Neural cell (in vitro differentiated cells): ENCODE results near the gene SIVA1. TPM values are rescaled to one million over a fixed set of nuclear protein-coding genes. Genes with fewer than 3 reads are reported as not detected.

Source experiments
- H2AFZ ChIP-seq: fragments of 200-600, 300-800 bp; sonication (generic), shearing (Covaris generic); 2 replicates; pipeline ENCODE4 v1.6.0; 2014; ENCODE audit warnings: low read depth, mild to moderate bottlenecking, antibody characterized with exemption, low read length, moderate library complexity
- H3F3A ChIP-seq: fragments of 200-600 bp; shearing (Covaris generic); 2 replicates; pipeline ENCODE4 v1.6.1; 2016; ENCODE audit warnings: mild to moderate bottlenecking, moderate library complexity, mixed read lengths, antibody characterized with exemption, low read length; ENCODE audit not compliant: insufficient read depth, poor library complexity, severe bottlenecking
- H3K27ac ChIP-seq: fragments of 200-600, 300-800 bp; sonication (generic), shearing (Covaris generic); 2 replicates; pipeline ENCODE4 v1.5.1; 2014; ENCODE audit warnings: mild to moderate bottlenecking, low read length, moderate library complexity
- H3K27me3 ChIP-seq: fragments of 300-800, 200-600 bp; sonication (generic), shearing (Covaris generic); 2 replicates; pipeline ENCODE4 v1.6.0; 2014; ENCODE audit warnings: mild to moderate bottlenecking, low read depth, low read length, moderate library complexity; ENCODE audit not compliant: insufficient read depth
- H3K36me3 ChIP-seq: fragments of 300-800, 200-600 bp; sonication (generic), shearing (Covaris generic); 2 replicates; pipeline ENCODE4 v1.5.1; 2014; ENCODE audit warnings: mild to moderate bottlenecking, antibody characterized with exemption, low read length, moderate library complexity; ENCODE audit not compliant: insufficient read depth
- H3K4me2 ChIP-seq: fragments of 300-800, 200-600 bp; sonication (generic), shearing (Covaris generic); 2 replicates; pipeline ENCODE4 v1.6.0; 2014; ENCODE audit warnings: mild to moderate bottlenecking, low read length
- H3K4me3 ChIP-seq: fragments of 300-800, 200-600 bp; sonication (generic), shearing (Covaris generic); 2 replicates; pipeline ENCODE4 v1.5.1; 2014; ENCODE audit warnings: mild to moderate bottlenecking, low read length, moderate library complexity
- H3K79me2 ChIP-seq: fragments of 200-600 bp; shearing (Covaris generic); replicated peaks from 2 replicates; pipeline ENCODE4 v1.6.0; 2014; ENCODE audit warnings: mild to moderate bottlenecking, low read length, moderate library complexity; ENCODE audit not compliant: insufficient read depth
- H3K9ac ChIP-seq: fragments of 300-800, 200-600 bp; sonication (generic), shearing (Covaris generic); 2 replicates; pipeline ENCODE4 v1.6.1; 2016; ENCODE audit warnings: mild to moderate bottlenecking, low read length, mixed read lengths
- H3K9me2 ChIP-seq: fragments of 200-600 bp; shearing (Covaris generic); 2 replicates; pipeline ENCODE4 v1.6.1; 2016; ENCODE audit warnings: mild to moderate bottlenecking, low read length, mixed read lengths; ENCODE audit not compliant: insufficient read depth
- H3K9me3 ChIP-seq: fragments of 200-600, 300-800 bp; sonication (generic), shearing (Covaris generic); 2 replicates; pipeline ENCODE4 v1.6.1; 2016; ENCODE audit warnings: mild to moderate bottlenecking, mixed run types, low read length, moderate library complexity, mixed read lengths
- H4K20me1 ChIP-seq: fragments of 200-600 bp; shearing (Covaris generic); 2 replicates; pipeline ENCODE4 v1.6.1; 2016; ENCODE audit warnings: mild to moderate bottlenecking, mixed run types; ENCODE audit not compliant: insufficient read depth
- MXI1 ChIP-seq: fragments of 450-650 bp; conservative IDR thresholded peaks from 2 replicates; pipeline ENCODE4 v1.6.1; 2014; ENCODE audit warnings: antibody characterized with exemption, mild to moderate bottlenecking; ENCODE audit not compliant: poor library complexity, severe bottlenecking
- POLR2AphosphoS5 ChIP-seq: IDR thresholded peaks from 2 replicates; pipeline ENCODE4 v1.6.1; 2012
- RAD21 ChIP-seq: fragments of 450-650 bp; conservative IDR thresholded peaks from 2 replicates; pipeline ENCODE4 v1.6.1; 2014; ENCODE audit warnings: antibody characterized with exemption, mild to moderate bottlenecking, moderate library complexity
- SMC3 ChIP-seq: fragments of 450-650 bp; conservative IDR thresholded peaks from 2 replicates; pipeline ENCODE4 v1.6.1; 2014; ENCODE audit warnings: antibody characterized with exemption, mild to moderate bottlenecking, moderate library complexity; ENCODE audit not compliant: poor library complexity
- polyA plus RNA-seq: library from polyadenylated mRNA; depleted of rRNA; stranded (reverse); fragments of >200 nt; gene quantifications from 2 replicates; pipeline ENCODE4 v1.2.3, GENCODE V29; 2014
- TF ChIP-seq, protein P1 (sequence below): IDR thresholded peaks from 2 replicates; pipeline ENCODE4 v1.6.1; 2012; ENCODE audit warnings: borderline replicate concordance
- TF ChIP-seq, protein P2 (sequence below): fragments of 450-650 bp; IDR thresholded peaks from 2 replicates; pipeline ENCODE4 v1.5.1; 2014; ENCODE audit warnings: antibody characterized with exemption, mild to moderate bottlenecking, moderate library complexity; ENCODE audit not compliant: poor library complexity, severe bottlenecking

The SIVA1 gene
- polyA plus RNA-seq, 1 donor from 2014 or later, result 180 TPM

DNA sequence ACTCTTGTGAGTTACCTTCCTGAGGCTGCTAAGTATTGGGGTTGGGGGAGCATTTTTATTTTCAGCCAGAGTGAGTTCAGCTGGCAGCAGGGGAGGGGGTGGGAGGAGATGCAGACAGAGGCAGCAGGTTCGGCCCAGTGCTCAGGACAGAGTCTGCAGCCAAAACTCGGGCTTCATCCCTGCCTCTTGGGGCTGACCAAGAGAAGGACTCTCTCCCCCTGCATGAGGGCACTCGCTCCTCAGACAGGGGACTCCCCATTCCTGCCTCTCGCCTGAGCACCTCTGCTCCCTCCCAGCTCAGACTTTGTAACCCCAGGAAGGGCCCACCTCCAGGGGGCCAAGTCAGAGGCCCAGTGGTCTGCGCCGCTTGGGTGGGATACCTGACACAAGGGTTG, 43.7 kb downstream of the SIVA1 start:
- no peak overlapping the region for H3K4me2 ChIP-seq
- H3K36me3 ChIP-seq, result no peaks in the 10 kb centered on the region
- H2AFZ ChIP-seq, result no peak overlapping the region
- H3F3A ChIP-seq, result no peaks in the 10 kb centered on the region
- peaks cover 23% of the 10 kb centered on the region for H3K79me2 ChIP-seq
- no peaks in the 10 kb centered on the region for H3K9me3 ChIP-seq
- no peak overlapping the region for H3K4me3 ChIP-seq
- peaks cover 41% of the 10 kb centered on the region for H3K27me3 ChIP-seq
- H4K20me1 ChIP-seq, result no peaks in the 10 kb centered on the region
- TF ChIP-seq RAD21, result no peak
- TF ChIP-seq, protein P1, sequence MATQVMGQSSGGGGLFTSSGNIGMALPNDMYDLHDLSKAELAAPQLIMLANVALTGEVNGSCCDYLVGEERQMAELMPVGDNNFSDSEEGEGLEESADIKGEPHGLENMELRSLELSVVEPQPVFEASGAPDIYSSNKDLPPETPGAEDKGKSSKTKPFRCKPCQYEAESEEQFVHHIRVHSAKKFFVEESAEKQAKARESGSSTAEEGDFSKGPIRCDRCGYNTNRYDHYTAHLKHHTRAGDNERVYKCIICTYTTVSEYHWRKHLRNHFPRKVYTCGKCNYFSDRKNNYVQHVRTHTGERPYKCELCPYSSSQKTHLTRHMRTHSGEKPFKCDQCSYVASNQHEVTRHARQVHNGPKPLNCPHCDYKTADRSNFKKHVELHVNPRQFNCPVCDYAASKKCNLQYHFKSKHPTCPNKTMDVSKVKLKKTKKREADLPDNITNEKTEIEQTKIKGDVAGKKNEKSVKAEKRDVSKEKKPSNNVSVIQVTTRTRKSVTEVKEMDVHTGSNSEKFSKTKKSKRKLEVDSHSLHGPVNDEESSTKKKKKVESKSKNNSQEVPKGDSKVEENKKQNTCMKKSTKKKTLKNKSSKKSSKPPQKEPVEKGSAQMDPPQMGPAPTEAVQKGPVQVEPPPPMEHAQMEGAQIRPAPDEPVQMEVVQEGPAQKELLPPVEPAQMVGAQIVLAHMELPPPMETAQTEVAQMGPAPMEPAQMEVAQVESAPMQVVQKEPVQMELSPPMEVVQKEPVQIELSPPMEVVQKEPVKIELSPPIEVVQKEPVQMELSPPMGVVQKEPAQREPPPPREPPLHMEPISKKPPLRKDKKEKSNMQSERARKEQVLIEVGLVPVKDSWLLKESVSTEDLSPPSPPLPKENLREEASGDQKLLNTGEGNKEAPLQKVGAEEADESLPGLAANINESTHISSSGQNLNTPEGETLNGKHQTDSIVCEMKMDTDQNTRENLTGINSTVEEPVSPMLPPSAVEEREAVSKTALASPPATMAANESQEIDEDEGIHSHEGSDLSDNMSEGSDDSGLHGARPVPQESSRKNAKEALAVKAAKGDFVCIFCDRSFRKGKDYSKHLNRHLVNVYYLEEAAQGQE, result no peak
- no peak overlapping the region for H3K27ac ChIP-seq
- no peaks in the 10 kb centered on the region for H3K9me2 ChIP-seq
- no peak overlapping the region for H3K9ac ChIP-seq

DNA sequence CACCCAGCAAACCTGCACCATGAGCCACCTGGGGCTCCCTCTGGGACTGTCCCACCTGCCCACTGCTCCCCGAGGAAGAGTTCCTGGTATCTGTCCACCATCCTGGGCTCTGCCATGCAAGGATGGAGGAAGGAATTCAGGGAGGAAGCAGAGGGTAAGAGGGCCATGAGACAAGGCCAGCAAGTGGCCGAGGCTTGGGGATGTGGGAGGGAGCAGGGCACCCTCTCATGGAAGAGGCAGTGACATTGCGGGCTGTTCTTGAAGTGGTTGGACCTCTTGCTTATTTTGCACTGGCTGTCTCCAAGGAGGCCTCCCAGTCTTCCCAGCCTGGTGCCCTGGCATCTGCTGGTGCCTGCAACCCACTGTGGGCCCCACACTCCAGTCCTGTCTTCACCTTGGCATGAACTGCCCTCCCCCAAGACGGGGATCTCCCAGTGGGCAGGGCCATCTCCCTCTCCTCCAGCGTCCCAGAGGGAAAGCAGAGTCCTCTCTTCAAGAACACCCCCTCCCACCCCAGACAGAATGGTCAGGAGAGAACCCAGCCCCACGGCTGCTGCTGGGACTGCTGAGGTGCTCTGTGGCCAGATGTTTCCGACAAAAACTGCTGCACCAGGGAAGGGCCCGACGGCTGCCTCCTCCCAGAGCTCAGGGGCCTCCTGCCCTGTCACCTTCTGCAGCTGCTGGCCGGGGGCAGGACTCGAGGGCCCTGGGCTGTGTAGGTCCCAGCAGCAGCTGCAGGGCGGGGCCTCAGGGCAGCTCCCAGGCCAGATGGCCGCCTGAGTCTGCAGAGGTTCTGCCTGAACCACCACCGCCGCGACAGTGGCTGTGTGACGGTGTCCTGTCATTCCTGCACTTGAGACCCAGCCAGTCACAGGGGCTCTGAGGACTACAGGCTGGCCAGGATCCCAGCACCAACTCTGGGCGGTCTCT, 44.4 kb downstream of the SIVA1 start:
- Histone ChIP-seq H2AFZ (no peak overlapping the region), H3K79me2 (peaks cover 23% of the 10 kb centered on the region), H3K4me2 (no peak overlapping the region), H3K4me3 (no peak overlapping the region), H3K9me2 (no peaks in the 10 kb centered on the region), H4K20me1 (no peaks in the 10 kb centered on the region), H3K9ac (no peak overlapping the region), H3K27me3 (peaks cover 48% of the 10 kb centered on the region), H3F3A (no peaks in the 10 kb centered on the region), H3K27ac (no peak overlapping the region), H3K9me3 (no peaks in the 10 kb centered on the region), H3K36me3 (no peaks in the 10 kb centered on the region)
- TF ChIP-seq, protein P1, result no peak

DNA sequence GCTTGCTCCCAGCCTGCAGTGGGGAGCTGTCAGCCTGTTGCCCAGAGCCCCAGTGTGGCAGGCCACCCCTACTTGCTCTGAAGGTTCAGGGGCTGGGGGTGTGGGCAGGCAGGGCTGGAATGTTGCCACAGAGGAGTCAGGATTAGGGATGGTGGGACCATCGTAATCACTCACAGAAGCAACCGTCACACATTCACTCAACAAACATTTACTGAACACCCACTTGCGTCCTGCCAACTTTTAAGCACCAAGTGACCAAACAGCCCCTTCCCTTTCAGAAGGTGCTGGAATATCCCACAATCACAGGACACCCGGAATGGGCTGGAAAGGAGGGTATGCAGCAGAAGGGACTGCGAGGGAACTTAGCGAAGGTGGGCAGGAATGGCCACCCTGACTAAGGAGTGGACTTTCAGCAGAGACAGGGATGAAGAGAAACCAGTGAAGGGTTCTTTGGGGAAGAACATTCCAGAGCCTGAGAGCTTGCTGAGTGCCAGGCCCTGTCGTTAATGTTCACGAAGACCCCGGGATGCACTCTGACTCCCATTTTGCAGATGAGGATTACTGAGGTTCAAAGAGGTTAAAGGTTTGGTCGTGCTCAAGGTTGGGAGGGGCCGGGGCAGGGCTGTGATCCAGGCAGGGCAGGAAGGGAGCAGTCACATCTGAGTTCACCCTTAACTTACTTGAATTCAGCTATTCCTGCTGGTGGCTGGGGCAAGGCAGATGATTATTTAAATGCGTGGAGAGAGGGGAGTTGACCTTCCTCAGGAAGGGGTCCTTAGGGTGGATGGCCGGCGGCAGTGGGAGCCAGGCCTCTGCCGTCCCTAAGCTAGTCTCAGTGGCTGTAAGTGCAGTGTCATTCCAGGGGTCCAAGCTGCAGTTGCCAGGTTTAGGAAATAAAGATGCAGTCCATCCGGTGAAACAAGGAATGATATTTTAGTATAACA, 45.6 kb downstream of the SIVA1 start:
- Histone ChIP-seq H3K4me3 (no peak overlapping the region), H3K9me2 (no peaks in the 10 kb centered on the region), H3K36me3 (no peaks in the 10 kb centered on the region), H3K9ac (no peak overlapping the region), H3K79me2 (peaks cover 14% of the 10 kb centered on the region), H3F3A (no peaks in the 10 kb centered on the region), H3K27ac (no peak overlapping the region), H3K27me3 (peaks cover 52% of the 10 kb centered on the region), H3K9me3 (no peaks in the 10 kb centered on the region), H2AFZ (no peak overlapping the region), H4K20me1 (no peaks in the 10 kb centered on the region), H3K4me2 (no peak overlapping the region)
- TF ChIP-seq SMC3 (no peak), MXI1 (no peak), POLR2AphosphoS5 (no peak), RAD21 (no peak)
- TF ChIP-seq, protein P1, result no peak
- TF ChIP-seq, protein P2, sequence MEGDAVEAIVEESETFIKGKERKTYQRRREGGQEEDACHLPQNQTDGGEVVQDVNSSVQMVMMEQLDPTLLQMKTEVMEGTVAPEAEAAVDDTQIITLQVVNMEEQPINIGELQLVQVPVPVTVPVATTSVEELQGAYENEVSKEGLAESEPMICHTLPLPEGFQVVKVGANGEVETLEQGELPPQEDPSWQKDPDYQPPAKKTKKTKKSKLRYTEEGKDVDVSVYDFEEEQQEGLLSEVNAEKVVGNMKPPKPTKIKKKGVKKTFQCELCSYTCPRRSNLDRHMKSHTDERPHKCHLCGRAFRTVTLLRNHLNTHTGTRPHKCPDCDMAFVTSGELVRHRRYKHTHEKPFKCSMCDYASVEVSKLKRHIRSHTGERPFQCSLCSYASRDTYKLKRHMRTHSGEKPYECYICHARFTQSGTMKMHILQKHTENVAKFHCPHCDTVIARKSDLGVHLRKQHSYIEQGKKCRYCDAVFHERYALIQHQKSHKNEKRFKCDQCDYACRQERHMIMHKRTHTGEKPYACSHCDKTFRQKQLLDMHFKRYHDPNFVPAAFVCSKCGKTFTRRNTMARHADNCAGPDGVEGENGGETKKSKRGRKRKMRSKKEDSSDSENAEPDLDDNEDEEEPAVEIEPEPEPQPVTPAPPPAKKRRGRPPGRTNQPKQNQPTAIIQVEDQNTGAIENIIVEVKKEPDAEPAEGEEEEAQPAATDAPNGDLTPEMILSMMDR, result no peak
